Amniotic epithelial cell (primary cell): ENCODE data around the gene PRKX.
A peak's percentile ranks its signal among the peaks of the same experiment; 100 is the strongest.
"Not testable (repeated sequence)": the region's sequence is repeated elsewhere in the genome, so short reads cannot be mapped to it uniquely, and the experiment has no call there.

ENCODE experiments used
- DNase-seq: peaks from one replicate; pipeline ENCODE4 v3.0.0-alpha.2; 2010; ENCODE audit warnings: low read depth

Gene PRKX

GRCh38 chrX:3577551-3577950 is 135.9 kb downstream of the PRKX start:
- DNase-seq, result no peak

GRCh38 chrX:3576886-3577501 is 136.5 kb downstream of the PRKX start:
- peak; percentile 7 for DNase-seq

GRCh38 chrX:3567686-3568085 is 145.8 kb downstream of the PRKX start:
- DNase-seq, result peak; percentile 9

- no peak for DNase-seq
Measured at GRCh38 chrX:3563451-3563850, 150.0 kb downstream of the PRKX start.

- not testable (repeated sequence) for DNase-seq
Measured at GRCh38 chrX:3560010-3560409, 153.4 kb downstream of the PRKX start.
